Ishikawa (cell line): ENCODE results near the gene CSNK1G1.

Source experiments
- CEBPB ChIP-seq: IDR thresholded peaks from 2 replicates; pipeline ENCODE4 v1.6.1; 2012
- EP300 ChIP-seq: IDR thresholded peaks from 2 replicates; pipeline ENCODE4 v1.6.1; 2012; ENCODE audit warnings: borderline replicate concordance
- REST ChIP-seq: IDR thresholded peaks from 2 replicates; pipeline ENCODE4 v1.6.1; 2012; ENCODE audit warnings: low read depth, mild to moderate bottlenecking
- TAF1 ChIP-seq: IDR thresholded peaks from 2 replicates; pipeline ENCODE4 v1.6.1; 2012; ENCODE audit warnings: low read depth, mild to moderate bottlenecking
- YY1 ChIP-seq: IDR thresholded peaks from 2 replicates; pipeline ENCODE4 v1.6.1; 2012; ENCODE audit warnings: low read depth

- TF ChIP-seq EP300 (no peak), TAF1 (no peak), REST (no peak), CEBPB (no peak), YY1 (no peak)
Observed at GRCh38 chr15:64256051-64256450, 99.9 kb downstream of the CSNK1G1 start.
